OCI-LY7 (cell line): Measurements from ENCODE around the gene GSK3A.

Experiments used
- EZH2phosphoT487 ChIP-seq: fragments of 200-600 bp; sonication (generic); IDR thresholded peaks from 2 replicates; pipeline ENCODE4 v1.6.1; 2018; ENCODE audit warnings: low read depth, borderline replicate concordance, mild to moderate bottlenecking, mixed run types, antibody characterized with exemption, low read length, moderate library complexity, mixed read lengths
- TF ChIP-seq, protein P1 (sequence below): fragments of 200-600 bp; sonication (generic); conservative IDR thresholded peaks from 2 replicates; pipeline ENCODE4 v1.5.1; 2014; ENCODE audit warnings: mild to moderate bottlenecking, antibody characterized with exemption, low read length, moderate library complexity, mixed read lengths

DNA sequence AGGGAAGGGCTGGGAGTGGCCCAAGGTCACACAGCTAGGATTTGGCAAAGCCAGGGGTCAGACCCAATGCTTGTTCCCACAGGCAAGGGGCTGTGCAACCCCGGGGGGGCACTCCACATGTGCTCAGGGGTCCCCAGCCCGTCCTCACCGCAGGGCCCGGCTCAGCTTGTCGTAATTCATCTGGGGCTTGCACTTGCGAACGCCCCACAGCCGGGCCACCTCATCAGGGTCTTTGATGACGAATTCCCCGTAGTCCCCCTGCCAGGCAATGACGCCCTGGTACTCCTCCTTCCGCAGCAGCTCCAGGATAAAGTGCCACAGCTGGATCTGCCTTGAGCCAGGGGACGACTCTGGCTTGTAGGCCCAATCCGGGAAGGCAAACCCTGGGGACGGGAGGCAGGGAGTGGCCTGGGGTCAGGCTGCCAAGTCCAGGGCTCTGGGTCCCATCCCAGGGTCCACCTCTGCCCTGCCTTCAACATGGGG is 7.8 kb upstream of the GSK3A start:
- TF ChIP-seq, protein P1, sequence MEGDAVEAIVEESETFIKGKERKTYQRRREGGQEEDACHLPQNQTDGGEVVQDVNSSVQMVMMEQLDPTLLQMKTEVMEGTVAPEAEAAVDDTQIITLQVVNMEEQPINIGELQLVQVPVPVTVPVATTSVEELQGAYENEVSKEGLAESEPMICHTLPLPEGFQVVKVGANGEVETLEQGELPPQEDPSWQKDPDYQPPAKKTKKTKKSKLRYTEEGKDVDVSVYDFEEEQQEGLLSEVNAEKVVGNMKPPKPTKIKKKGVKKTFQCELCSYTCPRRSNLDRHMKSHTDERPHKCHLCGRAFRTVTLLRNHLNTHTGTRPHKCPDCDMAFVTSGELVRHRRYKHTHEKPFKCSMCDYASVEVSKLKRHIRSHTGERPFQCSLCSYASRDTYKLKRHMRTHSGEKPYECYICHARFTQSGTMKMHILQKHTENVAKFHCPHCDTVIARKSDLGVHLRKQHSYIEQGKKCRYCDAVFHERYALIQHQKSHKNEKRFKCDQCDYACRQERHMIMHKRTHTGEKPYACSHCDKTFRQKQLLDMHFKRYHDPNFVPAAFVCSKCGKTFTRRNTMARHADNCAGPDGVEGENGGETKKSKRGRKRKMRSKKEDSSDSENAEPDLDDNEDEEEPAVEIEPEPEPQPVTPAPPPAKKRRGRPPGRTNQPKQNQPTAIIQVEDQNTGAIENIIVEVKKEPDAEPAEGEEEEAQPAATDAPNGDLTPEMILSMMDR = no peak
- TF ChIP-seq EZH2phosphoT487 = no peak
